H1 (cell line): ENCODE data around the gene OR13C2. TPM values are rescaled to one million over a fixed set of nuclear protein-coding genes. Genes with fewer than 3 reads are reported as not detected.
"Not testable (repeated sequence)": the region's sequence is repeated elsewhere in the genome, so short reads cannot be mapped to it uniquely, and the experiment has no call there.

ENCODE experiments used
- CTCF ChIA-PET: fragments of 300-600 bp; sonication (Branson Sonifier 250); formaldehyde crosslinking; loops from one replicate; lab custom pipeline; 2021; ENCODE audit not compliant: partially characterized antibody; lab: Charles Lee
- POLR2A ChIA-PET: fragments of 300-600 bp; sonication (Branson Sonifier 250); formaldehyde crosslinking; loops from one replicate; lab custom pipeline; 2021; ENCODE audit warnings: inconsistent platforms; ENCODE audit not compliant: partially characterized antibody; lab: Charles Lee
- DNase-seq, 2 experiments: peaks; one replicate each; pipeline versions ENCODE4 v3.0.0 to v3.0.0-alpha.2; 2010 to 2022; ENCODE audit warnings: low spot score in 2 of 2, low read depth in 1 of 2, mixed read lengths in 1 of 2
- FAIRE-seq: peaks from 2 replicates; lab custom pipeline; 2011; peaks lifted over from hg19 to GRCh38; lab: Jason Lieb, UNC
- H2AFZ ChIP-seq: 2 replicates; pipeline ENCODE4 v1.8.1; 2012; ENCODE audit warnings: low read length, inconsistent platforms
- H2AK5ac ChIP-seq: 2 replicates; pipeline ENCODE4 v1.6.1; 2013; ENCODE audit warnings: low read depth, low read length
- H2BK120ac ChIP-seq: replicated peaks from 2 replicates; pipeline ENCODE3; 2013; ENCODE audit warnings: low read depth, low read length, inconsistent platforms
- H2BK12ac ChIP-seq: 2 replicates; pipeline ENCODE4 v1.6.1; 2013; ENCODE audit warnings: low read depth, low read length
- H2BK15ac ChIP-seq: 2 replicates; pipeline ENCODE4 v1.6.1; 2013; ENCODE audit warnings: low read length
- H2BK20ac ChIP-seq: 2 replicates; pipeline ENCODE4 v1.6.1; 2013; ENCODE audit warnings: low read length
- H2BK5ac ChIP-seq: 2 replicates; pipeline ENCODE4 v1.6.1; 2013; ENCODE audit warnings: low read depth, low read length
- H3K14ac ChIP-seq: 2 replicates; pipeline ENCODE4 v1.6.1; 2013; ENCODE audit warnings: inconsistent platforms; ENCODE audit not compliant: insufficient read length
- H3K18ac ChIP-seq: 2 replicates; pipeline ENCODE4 v1.6.1; 2013; ENCODE audit warnings: low read length; ENCODE audit errors: extremely low read depth
- H3K23ac ChIP-seq: 2 replicates; pipeline ENCODE4 v1.6.1; 2013; ENCODE audit warnings: inconsistent platforms; ENCODE audit not compliant: insufficient read length
- H3K23me2 ChIP-seq: 2 replicates; pipeline ENCODE4 v1.6.1; 2013; ENCODE audit warnings: low read depth, low read length
- H3K27ac ChIP-seq: 2 replicates; pipeline ENCODE4 v1.6.1; 2011; ENCODE audit warnings: low read depth, low read length, inconsistent platforms
- H3K27me3 ChIP-seq, 4 experiments: replicated peaks in 1 of 4; 1 replicate in 1 of 4; 2 replicates in 3 of 4; pipeline versions ENCODE4 v1.6.1 to v1.8.1; 2011 to 2013; ENCODE audit warnings: low read length in 3 of 4, mild to moderate bottlenecking in 3 of 4, inconsistent platforms in 2 of 4, mixed read lengths in 2 of 4, moderate library complexity in 1 of 4; ENCODE audit not compliant: control insufficient read depth in 3 of 4, insufficient read depth in 3 of 4; ENCODE audit errors: extremely low read depth in 1 of 4
- H3K36me3 ChIP-seq, 4 experiments: 2 replicates each; pipeline versions ENCODE4 v1.6.1 to v1.8.1; 2011 to 2013; ENCODE audit warnings: mild to moderate bottlenecking in 4 of 4, low read length in 3 of 4, moderate library complexity in 2 of 4, control low read depth in 1 of 4, inconsistent platforms in 1 of 4; ENCODE audit not compliant: insufficient read depth in 4 of 4, control insufficient read depth in 2 of 4
- H3K4ac ChIP-seq: replicated peaks from 2 replicates; pipeline ENCODE3; 2013; ENCODE audit warnings: low read length, low read depth, mixed read lengths, inconsistent platforms; ENCODE audit not compliant: insufficient read length
- H3K4me1 ChIP-seq, 4 experiments: replicated peaks in 1 of 4; 1 replicate in 1 of 4; 2 replicates in 3 of 4; pipeline versions ENCODE4 v1.6.1 to v1.8.1; 2011 to 2013; ENCODE audit warnings: low read length in 3 of 4, inconsistent platforms in 2 of 4, mixed read lengths in 1 of 4; ENCODE audit not compliant: insufficient read depth in 4 of 4, control insufficient read depth in 3 of 4
- H3K4me2 ChIP-seq, 2 experiments: 2 replicates each; pipeline versions ENCODE4 v1.6.1 to v1.8.1; 2011 to 2013; ENCODE audit warnings: low read depth in 2 of 2, low read length in 2 of 2, control low read depth in 1 of 2, inconsistent platforms in 1 of 2, mild to moderate bottlenecking in 1 of 2; ENCODE audit not compliant: insufficient read depth in 1 of 2
- H3K4me3 ChIP-seq, 4 experiments: fragments of 200-600, 300-600 bp in 1 of 4; sonication (generic), shearing (Covaris generic), sonication (Bioruptor Twin) in 1 of 4; 2 replicates each; pipeline versions ENCODE4 v1.5.1 to v1.8.1; 2011 to 2016; ENCODE audit warnings: low read length in 4 of 4, low read depth in 3 of 4, control low read depth in 2 of 4, inconsistent platforms in 2 of 4, mild to moderate bottlenecking in 2 of 4, mixed read lengths in 1 of 4, moderate library complexity in 1 of 4; ENCODE audit not compliant: insufficient read depth in 2 of 4; ENCODE audit errors: extremely low read depth in 1 of 4
- H3K56ac ChIP-seq: replicated peaks from 2 replicates; pipeline ENCODE3; 2013; ENCODE audit warnings: low read depth, mild to moderate bottlenecking, mixed read lengths, low read length, inconsistent platforms; ENCODE audit not compliant: insufficient read length
- H3K79me1 ChIP-seq: 2 replicates; pipeline ENCODE4 v1.6.1; 2013; ENCODE audit warnings: low read depth, low read length, control low read depth
- H3K79me2 ChIP-seq, 2 experiments: 2 replicates each; pipeline versions ENCODE4 v1.6.1 to v1.8.1; 2012 to 2013; ENCODE audit warnings: low read length in 2 of 2, mild to moderate bottlenecking in 2 of 2, inconsistent platforms in 1 of 2; ENCODE audit not compliant: insufficient read depth in 2 of 2, control insufficient read depth in 1 of 2
- H3K9ac ChIP-seq, 4 experiments: replicated peaks in 1 of 4; 1 replicate in 1 of 4; 2 replicates in 3 of 4; pipeline versions ENCODE4 v1.6.1 to v1.8.1; 2011 to 2013; ENCODE audit warnings: low read depth in 3 of 4, low read length in 3 of 4, control low read depth in 2 of 4, mild to moderate bottlenecking in 2 of 4, moderate library complexity in 2 of 4, inconsistent platforms in 1 of 4; ENCODE audit errors: extremely low read depth in 1 of 4
- H3K9me3 ChIP-seq, 2 experiments: 2 replicates each; pipeline versions ENCODE4 v1.6.1 to v1.8.1; 2012 to 2013; ENCODE audit warnings: mild to moderate bottlenecking in 2 of 2, moderate library complexity in 2 of 2, control low read depth in 1 of 2, inconsistent platforms in 1 of 2, low read depth in 1 of 2, low read length in 1 of 2, mixed read lengths in 1 of 2; ENCODE audit not compliant: insufficient read depth in 2 of 2
- H4K20me1 ChIP-seq, 2 experiments: replicated peaks in 1 of 2; 2 replicates each; pipeline versions ENCODE3 to v1.8.1; 2011 to 2013; ENCODE audit warnings: inconsistent platforms in 2 of 2, low read length in 2 of 2, mild to moderate bottlenecking in 1 of 2; ENCODE audit not compliant: insufficient read depth in 2 of 2, control insufficient read depth in 1 of 2
- H4K5ac ChIP-seq: 2 replicates; pipeline ENCODE4 v1.6.1; 2013; ENCODE audit warnings: low read length, low read depth, mixed read lengths, inconsistent platforms; ENCODE audit not compliant: insufficient read length
- H4K8ac ChIP-seq: 2 replicates; pipeline ENCODE4 v1.8.0; 2013; ENCODE audit warnings: mild to moderate bottlenecking, moderate library complexity, low read length, inconsistent platforms; ENCODE audit not compliant: insufficient read depth; ENCODE audit errors: extremely low read depth
- H4K91ac ChIP-seq: replicated peaks from 2 replicates; pipeline ENCODE3; 2013; ENCODE audit warnings: low read length, mixed read lengths, inconsistent platforms; ENCODE audit not compliant: insufficient read length
- HDAC2 ChIP-seq, 2 experiments: fragments of 300-600 bp in 1 of 2; sonication (generic) in 1 of 2; IDR thresholded peaks; 2 replicates each; pipeline ENCODE4 v1.6.1; 2011 to 2012; ENCODE audit warnings: low read depth in 2 of 2, low read length in 2 of 2, mild to moderate bottlenecking in 2 of 2, moderate library complexity in 2 of 2, borderline replicate concordance in 1 of 2, inconsistent platforms in 1 of 2
- polyA plus RNA-seq, 7 experiments: library from polyadenylated mRNA; depleted of rRNA in 3 of 7; stranded (reverse) in 5 of 7; unstranded in 2 of 7; fragments of >200 nt in 5 of 7; fragments of 200-250 nt in 2 of 7; gene quantifications; 1 replicate in 5 of 7; 2 replicates in 1 of 7; 4 replicates in 1 of 7; pipeline versions ENCODE4 v1.2.1 to v1.2.3, GENCODE V29; 2011 to 2013; ENCODE audit warnings: missing spikeins in 2 of 7, mixed read lengths in 2 of 7
- total RNA-seq: library from RNA; stranded (reverse); fragmentation: NEBNext Ultra II Directional; extraction: Animal tissue kit (Norgen Biotek cat#: 25700); gene quantifications from 2 replicates; pipeline ENCODE4 v1.2.1, GENCODE V29; 2021

OR13C2 gene
- total and polyA plus RNA-seq, 2 of the 8 experiments (the other 6 are each of a cell fraction or from before 2014, with no cell fraction given): not detected

- TF ChIP-seq HDAC2 (IDR thresholded peaks at IDR 0.05; ENCODE audit: borderline replicate concordance in 1 of 2, low read depth in 2 of 2, low read length in 2 of 2): no peak
- TF ChIP-seq, all 59 proteins: peak for 0
Measured at GRCh38 chr9:104633976-104634520, 28.6 kb upstream of the OR13C2 start (continued).

GRCh38 chr9:104625964-104626363, 20.5 kb upstream of the OR13C2 start:
- FAIRE-seq, H3K9me3 ChIP-seq, POLR2A ChIA-PET, H3K4me3 ChIP-seq, H2AFZ ChIP-seq, H3K4ac ChIP-seq, H3K4me2 ChIP-seq, H3K9ac ChIP-seq, H2AK5ac ChIP-seq, H2BK120ac ChIP-seq, CTCF ChIA-PET, H4K5ac ChIP-seq, H3K4me1 ChIP-seq, H3K79me1 ChIP-seq, H2BK12ac ChIP-seq, H3K79me2 ChIP-seq, H3K56ac ChIP-seq, H2BK15ac ChIP-seq, H3K14ac ChIP-seq, H2BK20ac ChIP-seq, H4K8ac ChIP-seq, H2BK5ac ChIP-seq, DNase-seq, H3K23me2 ChIP-seq, H4K20me1 ChIP-seq, H4K91ac ChIP-seq, H3K27ac ChIP-seq, H3K23ac ChIP-seq, H3K27me3 ChIP-seq, H3K36me3 ChIP-seq, H3K18ac ChIP-seq: not testable (repeated sequence)
